HG03108 (cell line): Measurements from ENCODE around the gene CDH1.
"Not testable (repeated sequence)": the region's sequence is repeated elsewhere in the genome, so short reads cannot be mapped to it uniquely, and the experiment has no call there.

ENCODE experiments used
- ATAC-seq: cut with Tn5 transposase; IDR thresholded peaks from one replicate; pipeline ENCODE4 v1.9.1; 2021; ENCODE audit warnings: moderate library complexity; ENCODE audit not compliant: unreplicated experiment

CDH1 gene

DNA sequence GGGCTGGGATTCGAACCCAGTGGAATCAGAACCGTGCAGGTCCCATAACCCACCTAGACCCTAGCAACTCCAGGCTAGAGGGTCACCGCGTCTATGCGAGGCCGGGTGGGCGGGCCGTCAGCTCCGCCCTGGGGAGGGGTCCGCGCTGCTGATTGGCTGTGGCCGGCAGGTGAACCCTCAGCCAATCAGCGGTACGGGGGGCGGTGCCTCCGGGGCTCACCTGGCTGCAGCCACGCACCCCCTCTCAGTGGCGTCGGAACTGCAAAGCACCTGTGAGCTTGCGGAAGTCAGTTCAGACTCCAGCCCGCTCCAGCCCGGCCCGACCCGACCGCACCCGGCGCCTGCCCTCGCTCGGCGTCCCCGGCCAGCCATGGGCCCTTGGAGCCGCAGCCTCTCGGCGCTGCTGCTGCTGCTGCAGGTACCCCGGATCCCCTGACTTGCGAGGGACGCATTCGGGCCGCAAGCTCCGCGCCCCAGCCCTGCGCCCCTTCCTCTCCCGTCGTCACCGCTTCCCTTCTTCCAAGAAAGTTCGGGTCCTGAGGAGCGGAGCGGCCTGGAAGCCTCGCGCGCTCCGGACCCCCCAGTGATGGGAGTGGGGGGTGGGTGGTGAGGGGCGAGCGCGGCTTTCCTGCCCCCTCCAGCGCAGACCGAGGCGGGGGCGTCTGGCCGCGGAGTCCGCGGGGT, at the start of gene CDH1:
CDH1 (plus strand) TSS at position 247 of the 684 bp plus-strand sequence; CDS start at position 371, 124 bp downstream.
- ATAC-seq = no peak

DNA sequence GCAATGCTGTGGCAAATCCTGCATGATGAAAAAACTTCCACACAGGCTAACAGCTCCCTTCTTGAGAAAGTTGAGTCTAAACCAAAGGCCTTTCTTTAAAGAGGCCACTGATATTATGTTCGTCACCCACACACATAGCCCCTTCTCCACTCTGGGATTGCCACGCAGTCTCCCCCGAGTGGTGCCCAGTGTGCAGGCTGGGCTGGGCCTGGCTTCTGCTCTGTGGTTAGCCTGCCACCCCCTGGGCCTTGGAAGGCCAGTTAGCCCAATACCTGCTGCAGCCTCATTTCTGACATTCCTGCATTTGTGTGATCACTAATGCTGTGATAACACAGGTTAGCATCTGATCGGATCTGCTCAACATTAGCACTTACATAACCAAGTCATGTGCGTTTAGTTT, 47.2 kb upstream of the CDH1 start:
- no peak for ATAC-seq

DNA sequence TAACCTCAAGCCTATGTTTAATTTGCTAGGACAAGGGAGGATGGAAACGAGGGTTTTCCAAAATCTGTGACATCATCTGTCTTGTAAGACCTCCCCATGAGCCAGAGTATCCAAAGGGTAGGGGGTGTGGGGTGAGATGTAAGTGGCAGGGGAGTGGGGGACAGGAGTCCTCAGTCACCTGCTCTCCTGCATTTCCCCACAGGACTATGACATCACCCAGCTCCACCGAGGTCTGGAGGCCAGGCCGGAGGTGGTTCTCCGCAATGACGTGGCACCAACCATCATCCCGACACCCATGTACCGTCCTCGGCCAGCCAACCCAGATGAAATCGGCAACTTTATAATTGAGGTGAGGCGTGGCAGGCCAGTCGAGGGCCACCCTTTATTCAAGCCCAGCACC, 41.5 kb upstream of the CDH1 start:
- ATAC-seq = no peak

DNA sequence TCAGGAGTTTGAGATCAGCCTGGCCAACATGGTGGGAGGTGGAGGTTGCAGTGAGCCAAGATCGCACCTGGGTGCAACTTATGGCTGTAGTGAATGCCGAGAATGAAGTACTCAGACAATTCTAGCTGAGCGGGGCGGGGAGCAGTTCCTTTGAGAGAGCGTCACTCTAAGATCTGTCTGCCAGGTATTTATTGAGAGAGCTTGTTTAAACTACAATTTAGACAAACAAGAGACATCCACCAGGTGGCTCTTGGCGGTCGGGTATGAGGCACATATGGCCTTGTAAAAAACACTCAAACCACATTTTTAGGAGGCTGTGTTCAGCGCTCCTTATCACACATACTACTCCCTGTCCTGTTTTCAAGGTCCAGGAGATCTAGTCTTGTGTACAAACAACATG, 40.6 kb upstream of the CDH1 start:
- no peak for ATAC-seq

DNA sequence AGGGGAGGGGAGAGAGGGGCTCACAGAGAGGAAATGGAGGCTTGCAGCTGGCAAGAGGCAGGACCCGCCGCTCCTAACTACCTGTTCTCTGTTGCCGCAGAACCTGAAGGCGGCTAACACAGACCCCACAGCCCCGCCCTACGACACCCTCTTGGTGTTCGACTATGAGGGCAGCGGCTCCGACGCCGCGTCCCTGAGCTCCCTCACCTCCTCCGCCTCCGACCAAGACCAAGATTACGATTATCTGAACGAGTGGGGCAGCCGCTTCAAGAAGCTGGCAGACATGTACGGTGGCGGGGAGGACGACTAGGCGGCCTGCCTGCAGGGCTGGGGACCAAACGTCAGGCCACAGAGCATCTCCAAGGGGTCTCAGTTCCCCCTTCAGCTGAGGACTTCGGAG, 39.0 kb upstream of the CDH1 start:
- no peak for ATAC-seq

DNA sequence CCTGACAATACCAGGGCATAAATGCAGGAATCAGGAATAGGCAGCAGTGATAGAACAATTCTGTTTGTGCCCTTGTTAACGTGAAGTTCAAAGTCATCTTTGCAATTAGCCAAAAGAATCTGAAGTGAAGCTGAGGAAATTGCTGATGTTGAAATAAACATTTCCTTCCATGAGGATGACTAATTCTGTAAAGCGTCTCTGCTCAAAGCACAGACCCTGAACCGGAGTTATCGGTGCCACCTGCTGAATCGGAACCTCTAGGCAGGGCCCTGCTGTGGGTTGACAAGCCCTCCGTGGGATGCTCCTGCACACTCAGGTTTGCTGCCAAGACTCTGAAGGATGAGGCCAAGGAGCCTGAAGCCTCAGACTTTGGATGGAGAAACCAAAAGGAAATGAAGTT, 37.0 kb upstream of the CDH1 start:
- ATAC-seq = no peak

DNA sequence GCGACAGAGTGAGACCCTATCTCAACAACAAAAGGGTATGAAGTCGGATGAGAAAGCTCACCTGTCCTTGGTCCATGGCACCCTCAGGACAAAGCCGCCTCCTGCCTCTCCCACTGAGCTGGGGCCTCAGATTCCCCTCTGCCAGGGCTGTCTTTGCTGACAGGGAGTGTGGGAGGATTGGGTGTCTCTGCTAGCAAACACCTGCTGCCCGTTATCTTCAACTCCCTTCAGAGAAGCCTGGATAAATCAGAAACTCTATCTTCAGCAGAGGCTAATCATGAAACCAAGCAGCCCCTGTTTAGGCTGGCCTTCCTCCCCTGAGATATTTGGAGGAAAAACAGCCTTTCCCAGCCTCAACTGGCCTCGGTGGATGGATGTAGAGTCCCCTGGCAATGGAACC, 36.3 kb upstream of the CDH1 start:
- no peak for ATAC-seq

DNA sequence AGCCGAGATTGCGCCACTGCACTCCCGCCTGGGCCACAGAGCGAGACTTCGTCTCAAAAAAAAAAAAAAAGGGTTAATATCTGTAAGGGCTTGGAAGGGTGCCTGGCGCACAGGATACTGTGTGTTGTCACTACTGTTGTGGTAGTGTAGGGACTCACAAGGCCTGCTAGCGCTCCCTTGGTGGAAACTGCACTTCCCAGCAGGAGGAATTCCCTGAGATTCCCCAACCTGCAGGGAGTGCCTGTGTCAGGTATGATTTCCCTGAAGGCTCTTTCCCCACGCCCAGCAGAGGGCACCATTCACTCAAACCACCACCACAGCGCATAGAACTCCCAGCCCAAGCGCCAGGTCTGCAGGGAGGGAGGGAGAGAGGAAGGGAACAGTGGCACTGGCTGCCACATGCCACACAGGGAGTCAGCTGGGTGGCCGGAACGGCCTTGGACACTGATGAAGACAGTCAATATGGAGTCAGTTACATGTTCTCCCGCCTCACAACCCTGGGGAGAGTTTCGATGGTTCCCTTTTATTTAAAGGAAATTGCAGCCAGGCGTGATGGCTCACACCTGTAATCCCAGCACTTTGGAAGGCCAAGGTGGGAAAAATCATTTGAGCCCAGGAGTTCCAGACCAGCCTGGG, 32.7 kb upstream of the CDH1 start:
- no peak for ATAC-seq

DNA sequence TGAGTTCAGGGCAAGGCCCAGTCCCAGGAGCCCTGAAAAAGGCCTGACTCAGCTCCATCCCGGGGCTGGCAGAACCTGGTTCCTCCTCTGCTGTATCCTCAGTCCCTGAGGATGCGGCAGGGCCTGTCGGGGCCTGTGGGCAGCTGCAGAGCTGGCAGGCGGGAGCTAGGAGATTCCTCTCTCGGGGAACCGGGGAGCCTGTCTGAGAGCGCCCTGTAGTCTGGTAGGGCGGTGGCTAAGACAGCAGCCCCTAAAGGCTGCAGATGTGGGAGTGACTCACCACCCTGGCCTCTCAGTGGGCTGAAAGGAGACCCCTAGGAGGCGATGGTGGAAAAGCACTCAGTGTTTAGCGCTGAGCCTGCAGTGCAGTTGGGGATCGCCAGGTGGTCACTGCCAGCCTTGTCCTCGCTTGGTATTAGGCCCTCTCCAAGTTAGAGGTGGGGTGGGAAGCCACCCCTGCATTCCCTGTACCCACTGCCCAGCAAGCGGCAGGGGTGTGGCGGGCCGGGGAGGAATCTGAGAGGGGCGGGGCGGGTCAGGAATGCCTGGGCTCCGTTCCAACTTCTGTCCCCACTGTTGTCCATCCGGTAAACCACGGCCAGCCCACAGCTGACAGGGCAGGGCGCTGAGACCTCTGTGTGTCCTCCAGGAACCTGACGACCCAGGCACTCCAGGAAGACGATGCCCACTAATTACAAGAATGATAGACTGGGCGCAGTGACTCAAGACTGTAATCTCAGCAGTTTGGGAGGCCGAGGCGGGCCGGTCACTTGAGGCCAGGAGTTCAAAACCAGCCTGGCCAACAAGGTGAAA, 29.5 kb upstream of the CDH1 start:
- no peak for ATAC-seq

DNA sequence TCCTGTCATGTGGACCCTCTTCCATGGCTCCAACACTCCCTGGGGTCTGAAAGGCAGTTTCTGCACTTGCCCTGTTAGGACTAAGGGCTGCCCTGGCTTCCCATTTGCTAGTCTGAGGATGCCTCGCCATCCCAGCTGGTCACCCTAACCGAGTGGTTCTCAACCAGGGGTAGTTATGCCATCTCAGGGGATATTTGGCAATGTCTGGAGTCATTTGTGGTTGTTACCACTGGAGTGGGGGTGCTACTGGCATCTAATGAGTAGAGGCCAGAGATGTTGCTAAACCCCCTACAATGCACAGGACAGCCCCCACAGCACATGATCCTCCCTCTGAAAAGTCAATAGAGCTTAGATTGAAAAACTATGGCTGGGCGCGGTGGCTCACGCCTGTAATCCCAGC, 26.9 kb upstream of the CDH1 start:
- ATAC-seq = no peak

DNA sequence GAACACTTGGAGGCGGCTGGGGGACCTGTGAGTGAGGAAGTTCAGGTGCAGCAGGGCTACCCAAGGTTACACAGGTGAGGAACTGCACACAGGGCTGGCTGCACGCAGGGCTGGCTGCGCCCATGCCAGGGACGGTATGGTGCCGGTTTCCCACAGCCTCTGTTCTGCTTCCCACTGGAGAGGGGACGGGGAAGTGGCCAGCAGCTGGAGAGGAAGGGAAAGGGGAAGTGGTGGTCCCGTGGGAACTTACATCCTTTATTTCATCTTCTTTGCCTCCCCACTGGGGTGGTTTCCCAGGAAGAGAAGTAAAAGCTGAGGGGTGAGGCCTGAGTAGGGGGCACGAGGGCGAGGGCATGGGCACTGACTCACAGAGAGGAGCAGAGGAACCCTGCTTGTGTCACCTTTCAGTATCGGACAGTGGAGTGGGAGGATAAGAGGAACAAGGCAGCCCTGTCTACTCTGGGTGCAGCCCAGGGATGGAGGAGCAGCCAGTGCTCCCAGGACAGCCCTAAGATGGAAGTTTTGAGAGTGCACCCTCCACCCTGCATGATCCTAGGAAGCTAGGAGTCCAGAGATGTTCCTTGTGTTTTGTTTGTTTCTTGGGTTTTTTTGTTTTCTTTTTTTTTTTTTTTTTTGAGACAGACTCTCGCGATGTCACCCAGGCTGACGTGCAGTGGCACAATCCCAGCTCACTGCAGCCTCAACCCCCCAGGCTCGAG, 25.5 kb upstream of the CDH1 start:
- no peak for ATAC-seq

DNA sequence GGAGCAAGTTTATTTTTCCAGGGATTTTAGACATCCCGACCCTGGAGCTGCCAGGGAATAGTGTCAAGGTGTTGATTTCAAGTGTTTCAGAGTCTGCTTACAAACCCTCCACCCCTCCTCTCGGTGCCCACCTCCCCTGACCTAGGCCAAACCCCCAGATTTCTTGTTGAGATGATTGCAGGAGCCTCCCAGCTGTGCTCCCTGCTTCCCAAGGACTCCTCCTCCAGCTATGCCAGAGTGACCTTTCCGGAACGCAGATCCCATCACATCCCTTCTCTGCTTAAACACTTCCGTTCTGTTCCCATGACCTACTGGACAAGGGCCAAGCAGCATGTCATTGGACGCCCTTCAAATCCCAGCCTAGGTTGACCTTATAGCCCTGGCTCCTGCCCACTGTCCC, 23.7 kb upstream of the CDH1 start:
- ATAC-seq = no peak

DNA sequence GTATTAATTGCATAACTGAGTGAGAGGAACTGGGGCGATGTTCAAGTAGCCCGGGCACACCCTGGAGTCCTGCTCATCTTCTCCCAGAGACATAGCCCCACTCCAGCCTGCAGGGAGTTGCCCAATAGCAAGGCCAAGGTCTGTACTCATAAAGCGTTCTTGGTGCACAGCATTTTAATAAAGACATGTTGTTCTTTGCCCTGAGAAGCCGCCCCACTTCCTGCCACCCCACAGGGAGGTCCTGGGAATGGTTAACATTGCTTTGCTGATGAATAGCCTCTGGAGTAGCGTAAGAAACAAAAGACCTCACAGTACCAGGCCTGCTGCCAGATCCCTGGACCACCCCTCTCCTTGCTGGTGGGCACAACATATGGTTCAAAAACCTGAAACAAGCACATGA, 21.6 kb upstream of the CDH1 start:
- ATAC-seq = no peak

DNA sequence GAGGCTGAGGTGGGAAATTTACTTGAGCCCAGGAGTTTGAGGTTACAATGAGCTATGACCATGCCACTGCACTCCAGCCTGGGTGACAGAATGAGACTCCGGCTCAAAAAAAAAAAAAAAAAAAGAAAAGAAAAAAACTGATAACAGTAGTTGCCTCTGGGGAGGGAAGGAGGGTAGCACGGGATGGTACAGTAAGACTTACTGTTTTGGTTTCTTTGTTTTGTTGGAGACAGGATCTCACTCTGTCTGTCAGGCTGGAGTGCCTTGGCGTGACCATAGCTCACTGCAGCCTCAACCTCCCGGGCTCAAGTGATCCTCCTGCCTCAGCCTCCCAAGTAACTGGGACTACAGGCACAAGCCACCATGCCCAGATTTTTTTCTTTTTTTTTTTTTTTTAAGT, 20.6 kb upstream of the CDH1 start:
- not testable (repeated sequence) for ATAC-seq

DNA sequence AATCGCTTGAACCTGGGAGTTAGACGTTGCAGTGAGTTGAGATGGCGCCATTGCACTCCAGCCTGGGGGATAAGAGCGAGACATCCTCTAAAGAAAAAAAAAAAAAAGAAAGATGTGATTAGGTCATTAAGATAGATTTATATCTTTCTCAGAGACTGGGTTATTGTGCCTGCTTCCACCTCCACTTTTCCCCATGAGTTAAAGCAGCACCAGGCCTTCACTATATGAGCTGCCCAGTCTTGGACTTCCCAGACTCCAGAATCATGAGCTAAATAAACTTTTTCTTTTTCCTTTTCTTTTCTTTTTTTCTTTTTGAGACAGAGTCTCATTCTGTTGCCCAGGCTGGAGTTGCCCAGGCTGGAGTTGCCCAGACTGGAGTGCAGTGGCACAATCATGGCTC, 19.4 kb upstream of the CDH1 start:
- no peak for ATAC-seq

DNA sequence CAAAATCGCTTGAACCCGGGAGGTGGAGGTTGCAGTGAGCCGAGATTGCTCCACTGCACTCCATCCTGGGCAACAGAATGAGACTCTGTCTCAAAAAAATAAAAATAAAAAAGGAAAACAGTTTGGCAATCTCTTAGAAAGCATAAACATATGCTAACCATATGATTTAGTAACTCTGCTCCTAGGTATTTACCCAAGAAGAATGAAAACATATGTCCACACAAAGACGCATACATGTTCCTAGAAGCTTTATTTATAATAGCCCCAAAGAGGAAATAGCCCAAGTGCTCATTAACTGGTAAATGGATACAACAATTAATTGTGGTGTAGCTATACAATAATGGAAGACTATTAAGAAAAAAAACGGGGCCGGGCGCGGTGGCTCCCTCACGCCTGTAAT, 18.5 kb upstream of the CDH1 start:
- ATAC-seq = no peak

DNA sequence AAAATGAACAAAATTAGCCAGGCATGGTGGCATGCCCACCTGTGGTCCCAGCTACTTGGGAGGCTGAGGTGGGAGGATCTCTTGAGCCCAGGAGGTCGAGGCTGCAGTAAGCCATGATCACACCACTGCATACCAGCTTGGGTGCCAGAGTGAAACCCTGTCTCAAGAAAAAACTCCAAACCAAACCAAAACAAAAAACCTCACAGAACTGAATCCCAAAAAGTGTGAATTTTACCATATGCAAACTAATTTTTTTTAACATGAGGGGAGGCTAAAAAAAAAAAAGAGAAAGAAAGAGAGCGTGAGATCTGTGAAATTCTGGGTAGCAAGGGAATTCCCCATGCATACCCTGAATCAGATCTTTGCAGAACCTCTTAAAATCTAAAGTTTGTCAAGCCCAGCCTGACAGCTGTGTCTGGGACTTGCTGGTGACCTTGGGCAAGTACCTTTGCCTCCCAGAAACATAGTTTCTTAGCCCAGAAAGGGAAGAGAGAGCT, 17.1 kb upstream of the CDH1 start:
- ATAC-seq = peak; percentile 83

DNA sequence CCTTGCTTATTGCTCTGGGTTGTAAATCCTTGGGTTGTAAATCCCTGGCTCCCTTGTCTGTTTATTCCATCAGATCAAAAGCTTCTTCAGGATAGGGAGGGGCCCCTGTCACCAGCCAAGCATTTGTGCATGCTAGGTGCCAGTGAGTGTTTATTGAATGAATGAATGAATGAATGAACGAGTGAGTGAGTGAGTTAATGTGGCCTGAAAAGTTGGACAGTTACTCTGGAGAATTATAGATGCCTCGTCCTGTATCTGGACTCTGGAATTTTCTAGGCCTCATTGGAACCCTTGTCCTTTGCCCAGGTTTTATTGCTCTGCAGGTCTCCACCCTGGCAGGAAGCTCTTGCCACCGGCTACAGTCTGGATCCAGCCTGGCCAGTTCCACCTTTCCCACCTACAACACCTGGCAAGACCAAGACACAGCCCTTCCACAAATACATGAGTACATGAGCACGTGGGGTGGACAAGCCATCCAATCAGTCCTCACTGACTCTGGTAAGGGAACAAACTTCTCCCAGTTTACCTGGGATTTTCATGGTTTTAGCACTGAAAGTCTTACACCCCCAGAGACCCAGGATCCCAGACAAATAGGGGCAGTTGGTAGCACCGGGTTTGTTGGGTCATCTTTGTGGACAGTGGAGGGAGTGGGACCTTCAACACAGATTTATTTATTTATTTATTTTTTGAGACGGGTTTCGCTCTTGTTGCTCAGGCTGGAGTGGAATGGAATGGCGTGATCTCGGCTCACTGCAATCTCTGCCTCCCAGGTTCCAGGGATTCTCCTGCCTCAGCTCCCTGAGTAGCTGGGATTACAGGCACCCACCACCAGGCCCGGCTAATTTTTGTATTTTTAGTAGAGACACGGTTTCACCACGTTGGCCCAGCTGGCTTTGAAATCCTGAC, 14.7 kb upstream of the CDH1 start:
- ATAC-seq = no peak

DNA sequence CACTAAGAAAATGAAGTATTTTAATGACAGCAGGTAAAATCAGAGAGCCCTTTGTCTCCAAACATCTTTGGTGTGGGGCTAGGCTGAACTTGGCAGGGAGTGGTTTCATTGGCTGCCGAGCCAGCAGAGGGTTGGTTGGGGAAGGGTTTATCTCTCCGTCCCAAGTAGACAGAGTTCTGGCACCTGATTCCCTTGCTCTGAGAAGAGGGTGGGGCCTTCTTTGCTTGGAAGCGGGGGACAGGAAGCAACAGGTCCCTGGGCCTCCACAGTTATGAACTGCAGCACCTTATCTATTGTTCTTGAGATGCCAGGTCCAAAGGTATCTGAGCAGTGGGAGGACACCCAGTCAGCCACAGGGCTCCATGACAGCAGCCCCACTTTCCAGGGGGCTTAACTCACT, 12.3 kb upstream of the CDH1 start:
- no peak for ATAC-seq

DNA sequence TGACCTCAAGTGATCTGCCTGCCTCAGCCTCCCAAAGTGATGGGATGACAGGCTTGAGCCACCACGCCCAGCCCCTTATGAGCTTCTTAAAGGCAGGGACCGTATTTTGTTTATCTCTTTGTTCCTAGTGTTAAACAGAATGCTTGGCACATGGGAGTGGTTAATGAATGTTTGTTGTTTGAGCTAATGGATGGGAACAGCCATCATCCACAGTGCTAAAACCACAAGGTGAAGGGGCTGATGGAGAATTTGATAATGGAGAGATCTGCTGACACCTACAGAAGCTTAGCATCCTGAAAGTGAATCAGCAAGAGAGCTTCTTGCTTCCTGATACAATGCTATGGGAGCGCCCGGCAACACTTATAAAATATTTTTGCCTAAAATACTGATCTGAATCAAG, 8.6 kb upstream of the CDH1 start:
- ATAC-seq = no peak
